H9 (cell line): ENCODE measurements around the gene TEC. TPM values are rescaled to one million over a fixed set of nuclear protein-coding genes. Genes with fewer than 3 reads are reported as not detected.
A peak's percentile ranks its signal among the peaks of the same experiment; 100 is the strongest.

Experiments
- DNase-seq: peaks from one replicate; pipeline ENCODE4 v3.0.0-alpha.2; 2017
- H2AFZ ChIP-seq: one replicate; pipeline ENCODE4 v1.6.1; 2013; ENCODE audit warnings: mild to moderate bottlenecking, low read length, control low read depth, moderate library complexity
- H2AK5ac ChIP-seq: 2 replicates; pipeline ENCODE4 v1.6.1; 2013; ENCODE audit warnings: low read length, control low read depth, mixed read lengths; ENCODE audit not compliant: insufficient read length
- H2BK120ac ChIP-seq: one replicate; pipeline ENCODE4 v1.6.1; 2013; ENCODE audit warnings: low read depth, mild to moderate bottlenecking, low read length, control low read depth, inconsistent platforms; ENCODE audit not compliant: poor library complexity, severe bottlenecking
- H2BK12ac ChIP-seq: 2 replicates; pipeline ENCODE4 v1.6.1; 2013; ENCODE audit warnings: low read length, control low read depth, mixed read lengths, low read depth; ENCODE audit not compliant: insufficient read length
- H2BK15ac ChIP-seq: 2 replicates; pipeline ENCODE4 v1.6.1; 2013; ENCODE audit warnings: low read depth, low read length, control low read depth
- H2BK20ac ChIP-seq: one replicate; pipeline ENCODE4 v1.6.1; 2013; ENCODE audit warnings: low read depth, mild to moderate bottlenecking, low read length, control low read depth, inconsistent platforms; ENCODE audit not compliant: poor library complexity, severe bottlenecking
- H2BK5ac ChIP-seq: 2 replicates; pipeline ENCODE4 v1.6.1; 2013; ENCODE audit warnings: low read length, control low read depth, mixed read lengths; ENCODE audit not compliant: insufficient read length
- H3K14ac ChIP-seq: 2 replicates; pipeline ENCODE4 v1.6.1; 2013; ENCODE audit warnings: low read length, control low read depth; ENCODE audit not compliant: insufficient read depth
- H3K18ac ChIP-seq: 2 replicates; pipeline ENCODE4 v1.6.1; 2013; ENCODE audit warnings: low read depth, mild to moderate bottlenecking, mixed read lengths, low read length, control low read depth; ENCODE audit not compliant: insufficient read length
- H3K23ac ChIP-seq: 2 replicates; pipeline ENCODE4 v1.6.1; 2013; ENCODE audit warnings: low read length, control low read depth, mixed read lengths, low read depth; ENCODE audit not compliant: insufficient read length
- H3K23me2 ChIP-seq: 2 replicates; pipeline ENCODE4 v1.6.1; 2013; ENCODE audit warnings: low read depth, mild to moderate bottlenecking, mixed read lengths, low read length, control low read depth; ENCODE audit not compliant: insufficient read length, poor library complexity, severe bottlenecking
- H3K27ac ChIP-seq: 2 replicates; pipeline ENCODE4 v1.5.1; 2013; ENCODE audit warnings: low read length, control low read depth, mixed read lengths, low read depth; ENCODE audit not compliant: insufficient read length
- H3K27me3 ChIP-seq: 2 replicates; pipeline ENCODE4 v1.6.1; 2013; ENCODE audit warnings: low read length, control low read depth, inconsistent platforms; ENCODE audit not compliant: insufficient read depth
- H3K4ac ChIP-seq: 2 replicates; pipeline ENCODE4 v1.6.1; 2013; ENCODE audit warnings: low read depth, mild to moderate bottlenecking, control low read depth, inconsistent platforms, low read length, moderate library complexity
- H3K4me1 ChIP-seq: 2 replicates; pipeline ENCODE4 v1.6.1; 2013; ENCODE audit warnings: low read length, control low read depth, inconsistent platforms; ENCODE audit not compliant: insufficient read depth
- H3K4me2 ChIP-seq: 2 replicates; pipeline ENCODE4 v1.6.1; 2013; ENCODE audit warnings: low read length, control low read depth, mixed read lengths; ENCODE audit not compliant: insufficient read length, insufficient read depth
- H3K56ac ChIP-seq: 2 replicates; pipeline ENCODE4 v1.6.1; 2013; ENCODE audit warnings: low read depth, mild to moderate bottlenecking, mixed read lengths, low read length, control low read depth; ENCODE audit not compliant: insufficient read length
- H3K79me1 ChIP-seq: 2 replicates; pipeline ENCODE4 v1.6.1; 2013; ENCODE audit warnings: low read depth, mild to moderate bottlenecking, moderate library complexity, low read length, control low read depth, inconsistent platforms; ENCODE audit not compliant: insufficient read depth, poor library complexity, severe bottlenecking
- H3K79me2 ChIP-seq: 2 replicates; pipeline ENCODE4 v1.6.1; 2013; ENCODE audit warnings: low read length, control low read depth, inconsistent platforms; ENCODE audit not compliant: insufficient read depth
- H3K9ac ChIP-seq: 2 replicates; pipeline ENCODE4 v1.6.1; 2013; ENCODE audit warnings: low read length, control low read depth, mixed read lengths; ENCODE audit not compliant: insufficient read length; ENCODE audit errors: extremely low read depth
- H3K9me3 ChIP-seq: one replicate; pipeline ENCODE4 v1.6.1; 2013; ENCODE audit warnings: low read depth, low read length, inconsistent platforms; ENCODE audit not compliant: control insufficient read depth
- H3T11ph ChIP-seq: one replicate; pipeline ENCODE4 v1.6.1; 2013; ENCODE audit warnings: mild to moderate bottlenecking, low read length, control low read depth, inconsistent platforms
- H4K20me1 ChIP-seq: one replicate; pipeline ENCODE4 v1.6.1; 2013; ENCODE audit not compliant: control insufficient read depth, insufficient read length, insufficient read depth
- H4K5ac ChIP-seq: 2 replicates; pipeline ENCODE4 v1.6.1; 2013; ENCODE audit warnings: low read depth, mild to moderate bottlenecking, mixed read lengths, low read length, control low read depth; ENCODE audit not compliant: insufficient read length
- H4K8ac ChIP-seq: replicated peaks from 2 replicates; pipeline ENCODE4 v1.6.1; 2013; ENCODE audit warnings: low read length, control low read depth, mixed read lengths, low read depth; ENCODE audit not compliant: insufficient read length
- H4K91ac ChIP-seq: 2 replicates; pipeline ENCODE4 v1.6.1; 2013; ENCODE audit warnings: low read depth, mild to moderate bottlenecking, moderate library complexity, mixed read lengths, low read length, control low read depth; ENCODE audit not compliant: insufficient read length
- H3K27ac Mint-ChIP-seq, 3 experiments: 2 replicates in 2 of 3; 3 replicates in 1 of 3; pipeline ENCODE4 v1.8.0; 2020 to 2021; ENCODE audit warnings: mixed read lengths in 3 of 3, mild to moderate bottlenecking in 1 of 3, moderate library complexity in 1 of 3
- H3K27me3 Mint-ChIP-seq: 2 replicates; pipeline ENCODE4 v1.8.0; 2021; ENCODE audit warnings: low read depth, mild to moderate bottlenecking, moderate library complexity, mixed read lengths
- H3K36me3 Mint-ChIP-seq, 3 experiments: 2 replicates in 2 of 3; 3 replicates in 1 of 3; pipeline ENCODE4 v1.8.0; 2020 to 2021; ENCODE audit warnings: low read depth in 3 of 3, mixed read lengths in 3 of 3; ENCODE audit not compliant: insufficient read depth in 1 of 3
- H3K4me1 Mint-ChIP-seq, 2 experiments: 2 replicates each; pipeline ENCODE4 v1.8.0; 2020; ENCODE audit warnings: mixed read lengths in 2 of 2
- H3K4me3 Mint-ChIP-seq, 2 experiments: 2 replicates in 1 of 2; 3 replicates in 1 of 2; pipeline ENCODE4 v1.8.0; 2020 to 2021; ENCODE audit warnings: mild to moderate bottlenecking in 2 of 2, mixed read lengths in 2 of 2, moderate library complexity in 1 of 2
- H3K9me3 Mint-ChIP-seq, 2 experiments: 2 replicates in 1 of 2; 3 replicates in 1 of 2; pipeline ENCODE4 v1.8.0; 2020; ENCODE audit warnings: mild to moderate bottlenecking in 2 of 2, mixed read lengths in 2 of 2, moderate library complexity in 1 of 2
- CTCF ChIP-seq: fragments of 200-600 bp; sonication (generic); conservative IDR thresholded peaks from 3 replicates; pipeline ENCODE4 v1.8.0; 2021; ENCODE audit warnings: antibody characterized with exemption, mild to moderate bottlenecking
- WGBS: extraction: QIAGEN DNeasy Blood & Tissue Kit; methylation state at CpG from one replicate; pipeline ENCODE4 v1.1.7; 2013; ENCODE audit warnings: missing lambda C conversion rate, low lambda C conversion rate, mixed read lengths; ENCODE audit not compliant: insufficient read length; ENCODE audit errors: extremely low coverage; 5-methylcytosine and 5-hydroxymethylcytosine counted together
- total RNA-seq: library from RNA; stranded (reverse); gene quantifications from 2 replicates; pipeline ENCODE4 v1.2.1, GENCODE V29; 2021

Gene TEC
- total RNA-seq, 1 experiment from 2014 or later: 1.8 TPM

DNA sequence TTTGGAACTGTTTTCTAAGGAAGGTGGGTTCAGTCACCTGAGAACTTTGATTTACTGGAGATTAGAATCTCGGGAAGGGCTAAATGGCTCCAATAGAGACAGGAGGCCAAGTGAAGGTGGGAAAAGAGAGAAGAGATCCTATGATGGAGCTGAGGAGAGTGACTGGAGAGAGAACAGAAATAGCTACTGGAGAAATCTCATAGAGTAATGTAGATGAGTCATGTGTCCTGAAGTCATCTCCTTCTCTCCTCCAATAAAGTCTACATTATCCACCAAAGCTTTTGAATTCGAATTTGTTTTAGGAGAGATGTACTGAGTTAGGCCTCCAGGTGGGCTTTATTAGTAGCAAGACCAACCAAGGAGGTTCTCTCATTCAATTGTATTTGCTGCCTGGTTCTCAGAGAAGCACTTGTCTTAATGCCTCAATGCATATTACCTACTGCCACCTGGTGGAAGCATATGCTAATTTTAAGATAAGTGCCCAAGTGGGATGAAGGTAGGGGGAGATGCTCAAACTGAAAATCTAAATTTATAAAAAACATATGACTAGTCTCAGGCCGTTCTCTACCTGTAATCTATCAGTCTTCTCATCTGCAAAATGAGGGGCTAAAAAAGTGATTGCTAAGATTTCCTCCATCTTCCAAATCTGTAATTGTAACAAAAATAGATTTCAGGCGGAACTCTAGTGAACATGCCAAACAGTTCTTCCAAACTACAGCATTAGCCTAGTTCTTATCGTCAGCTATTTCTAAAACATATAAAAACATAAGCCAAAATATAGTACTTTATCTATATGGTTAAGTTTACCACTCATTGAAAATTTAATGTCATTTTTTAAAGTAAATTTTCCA is 160.0 kb downstream of the TEC start:
- H3K36me3 Mint-ChIP-seq: no peaks in the 10 kb centered on the region
- no peak overlapping the region for H3K56ac ChIP-seq
- no peak overlapping the region for H2AK5ac ChIP-seq
- no peaks in the 10 kb centered on the region for H4K20me1 ChIP-seq
- no peak overlapping the region for H2BK20ac ChIP-seq
- no peaks in the 10 kb centered on the region for H3K79me2 ChIP-seq
- no peak overlapping the region for H2BK120ac ChIP-seq
- WGBS: no CpG with 5 or more reads among the region's 5 CpGs
- no peak overlapping the region for H3K14ac ChIP-seq
- H3K4me3 Mint-ChIP-seq: no peak overlapping the region
- H3K9me3 ChIP-seq: no peaks in the 10 kb centered on the region
- H2BK5ac ChIP-seq: no peak overlapping the region
- peaks cover 33 to 37% of the 10 kb centered on the region in 2 experiments for H3K4me1 Mint-ChIP-seq
- no peak overlapping the region for H3T11ph ChIP-seq
- no peak overlapping the region for H3K9ac ChIP-seq
- H3K27me3 Mint-ChIP-seq: no peaks in the 10 kb centered on the region
- H3K27ac ChIP-seq: no peak overlapping the region
- H3K27ac Mint-ChIP-seq: peak overlapping the region in 1 of 3 experiments; percentile 67; a peak in 1 of 7 replicates
- H3K27me3 ChIP-seq: no peaks in the 10 kb centered on the region
- H3K23me2 ChIP-seq: no peaks in the 10 kb centered on the region
- no peaks in the 10 kb centered on the region for H3K79me1 ChIP-seq
- H4K8ac ChIP-seq: no peak overlapping the region
- H2BK15ac ChIP-seq: no peak overlapping the region
- H4K91ac ChIP-seq: no peak overlapping the region
- no peak for DNase-seq
- peak; percentile 72 for TF ChIP-seq CTCF
- H3K23ac ChIP-seq: no peak overlapping the region
- no peak overlapping the region for H3K18ac ChIP-seq
- H3K4me1 ChIP-seq: peaks cover 3% of the 10 kb centered on the region; the same call in 1 of the 2 replicates
- no peak overlapping the region for H3K4me2 ChIP-seq
- no peak overlapping the region for H2BK12ac ChIP-seq
- no peak overlapping the region for H2AFZ ChIP-seq
- no peak overlapping the region for H3K4ac ChIP-seq
- no peak overlapping the region for H4K5ac ChIP-seq
- no peaks in the 10 kb centered on the region for H3K9me3 Mint-ChIP-seq
